Type B pancreatic cell (in vitro differentiated cells): ENCODE results near the gene ALDOA. TPM values are rescaled to one million over a fixed set of nuclear protein-coding genes. Genes with fewer than 3 reads are reported as not detected.
A peak's percentile ranks its signal among the peaks of the same experiment; 100 is the strongest.
"Not testable (repeated sequence)": the region's sequence is repeated elsewhere in the genome, so short reads cannot be mapped to it uniquely, and the experiment has no call there.

ENCODE experiments used
- DNase-seq: peaks from one replicate; pipeline ENCODE4 v3.0.0; 2021; ENCODE audit warnings: mixed read lengths; ENCODE audit not compliant: unreplicated experiment; ENCODE audit errors: extremely low spot score
- H3K27ac Mint-ChIP-seq: 2 replicates; pipeline ENCODE4 v1.8.0; 2021; ENCODE audit warnings: mild to moderate bottlenecking, mixed read lengths
- H3K27me3 Mint-ChIP-seq: 2 replicates; pipeline ENCODE4 v1.8.0; 2021; ENCODE audit warnings: mixed read lengths
- H3K36me3 Mint-ChIP-seq: 2 replicates; pipeline ENCODE4 v1.8.0; 2021; ENCODE audit warnings: mixed read lengths
- H3K4me1 Mint-ChIP-seq: one replicate; pipeline ENCODE4 v1.8.0; 2021; ENCODE audit warnings: mixed read lengths; ENCODE audit not compliant: unreplicated experiment
- H3K4me3 Mint-ChIP-seq: 2 replicates; pipeline ENCODE4 v1.8.0; 2021; ENCODE audit warnings: mild to moderate bottlenecking, mixed read lengths
- H3K9me3 Mint-ChIP-seq: 2 replicates; pipeline ENCODE4 v1.8.0; 2021; ENCODE audit warnings: mixed read lengths
- CTCF ChIP-seq: fragments of 200-600 bp; sonication (generic); conservative IDR thresholded peaks from 2 replicates; pipeline ENCODE4 v1.5.0; 2021; ENCODE audit warnings: antibody characterized with exemption, mild to moderate bottlenecking
- total RNA-seq: library from RNA; stranded (reverse); gene quantifications from 2 replicates; pipeline ENCODE4 v1.2.1, GENCODE V29; 2021; ENCODE audit warnings: low replicate concordance

The ALDOA gene
- total RNA-seq, 1 donor from 2014 or later: 620 TPM

- H3K4me3 Mint-ChIP-seq: peak overlapping the region; percentile 79
- no peak overlapping the region for H3K27ac Mint-ChIP-seq
- peaks cover 5% of the 10 kb centered on the region for H3K4me1 Mint-ChIP-seq
- H3K9me3 Mint-ChIP-seq: no peaks in the 10 kb centered on the region
- peak; percentile 89 for TF ChIP-seq CTCF
- DNase-seq: no peak
- H3K36me3 Mint-ChIP-seq: no peaks in the 10 kb centered on the region
- H3K27me3 Mint-ChIP-seq: peaks cover 68% of the 10 kb centered on the region
Observed at GRCh38 chr16:30032083-30032819, 33.3 kb upstream of the ALDOA start.

GRCh38 chr16:30033270-30033669 is 32.3 kb upstream of the ALDOA start:
- no peak for TF ChIP-seq CTCF
- DNase-seq: no peak
- no peak overlapping the region for H3K4me3 Mint-ChIP-seq
- no peaks in the 10 kb centered on the region for H3K9me3 Mint-ChIP-seq
- H3K36me3 Mint-ChIP-seq: no peaks in the 10 kb centered on the region
- H3K4me1 Mint-ChIP-seq: peaks cover 5% of the 10 kb centered on the region
- H3K27ac Mint-ChIP-seq: no peak overlapping the region
- peaks cover 66% of the 10 kb centered on the region for H3K27me3 Mint-ChIP-seq

GRCh38 chr16:30040221-30040620 is 25.3 kb upstream of the ALDOA start:
- Mint-ChIP-seq H3K9me3 (no peaks in the 10 kb centered on the region), H3K27me3 (peaks cover 25% of the 10 kb centered on the region), H3K27ac (no peak overlapping the region), H3K36me3 (no peaks in the 10 kb centered on the region), H3K4me3 (no peak overlapping the region), H3K4me1 (no peaks in the 10 kb centered on the region)
- no peak for DNase-seq
- TF ChIP-seq CTCF: no peak

- H3K9me3 Mint-ChIP-seq, H3K4me3 Mint-ChIP-seq, H3K27ac Mint-ChIP-seq, DNase-seq, H3K36me3 Mint-ChIP-seq, H3K4me1 Mint-ChIP-seq: not testable (repeated sequence)
- peaks cover 20% of the 10 kb centered on the region for H3K27me3 Mint-ChIP-seq
Observed at GRCh38 chr16:30040690-30041089, 24.9 kb upstream of the ALDOA start.

GRCh38 chr16:30041841-30042240 is 23.7 kb upstream of the ALDOA start:
- H3K27me3 Mint-ChIP-seq: peaks cover 12% of the 10 kb centered on the region
- H3K4me3 Mint-ChIP-seq: no peak overlapping the region
- DNase-seq: no peak
- TF ChIP-seq CTCF: peak; percentile 72
- no peaks in the 10 kb centered on the region for H3K4me1 Mint-ChIP-seq
- no peaks in the 10 kb centered on the region for H3K9me3 Mint-ChIP-seq
- H3K36me3 Mint-ChIP-seq: no peaks in the 10 kb centered on the region
- H3K27ac Mint-ChIP-seq: no peak overlapping the region

GRCh38 chr16:30046178-30046577 is 19.4 kb upstream of the ALDOA start:
- no peaks in the 10 kb centered on the region for H3K36me3 Mint-ChIP-seq
- H3K4me1 Mint-ChIP-seq: peaks cover 4% of the 10 kb centered on the region
- no peaks in the 10 kb centered on the region for H3K27me3 Mint-ChIP-seq
- no peak overlapping the region for H3K27ac Mint-ChIP-seq
- H3K9me3 Mint-ChIP-seq: no peaks in the 10 kb centered on the region
- no peak overlapping the region for H3K4me3 Mint-ChIP-seq
- no peak for TF ChIP-seq CTCF
- DNase-seq: no peak
